Retinal pigment epithelial cell (primary cell): ENCODE data around the gene TBX5.
"Not testable (repeated sequence)": the region's sequence is repeated elsewhere in the genome, so short reads cannot be mapped to it uniquely, and the experiment has no call there.

Source experiments
- DNase-seq: peaks from one replicate; pipeline ENCODE4 v3.0.0-alpha.2; 2010; ENCODE audit warnings: low read depth
- H3K4me3 ChIP-seq: 2 replicates; pipeline ENCODE4 v1.5.1; 2011; ENCODE audit warnings: mild to moderate bottlenecking, low read length, control low read depth, moderate library complexity
- TF ChIP-seq, protein P1 (sequence below): conservative IDR thresholded peaks from 2 replicates; pipeline ENCODE4 v1.5.1; 2011; ENCODE audit warnings: low read depth, low read length, control low read depth, inconsistent platforms

TBX5 gene

DNA sequence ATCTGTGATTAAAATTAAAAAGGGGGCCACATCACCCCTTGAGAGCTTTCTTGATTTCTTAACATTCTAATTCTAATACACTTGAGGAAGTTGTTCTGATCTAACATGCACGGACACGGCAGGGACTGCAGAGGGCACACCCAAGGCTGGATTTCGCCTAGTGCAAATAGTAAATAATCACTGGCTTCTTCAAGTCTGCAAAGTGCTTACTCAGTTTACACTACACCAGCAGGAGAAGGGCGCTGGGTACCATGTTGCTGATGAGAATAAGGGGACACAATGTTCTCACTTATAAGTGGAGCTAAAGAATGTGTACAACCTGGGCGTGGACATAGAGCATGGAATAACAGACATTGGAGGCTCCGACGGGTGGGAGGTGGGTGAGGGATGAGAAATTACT is 34.2 kb downstream of the TBX5 start:
- H3K4me3 ChIP-seq, result no peak overlapping the region
- DNase-seq, result no peak
- TF ChIP-seq, protein P1, sequence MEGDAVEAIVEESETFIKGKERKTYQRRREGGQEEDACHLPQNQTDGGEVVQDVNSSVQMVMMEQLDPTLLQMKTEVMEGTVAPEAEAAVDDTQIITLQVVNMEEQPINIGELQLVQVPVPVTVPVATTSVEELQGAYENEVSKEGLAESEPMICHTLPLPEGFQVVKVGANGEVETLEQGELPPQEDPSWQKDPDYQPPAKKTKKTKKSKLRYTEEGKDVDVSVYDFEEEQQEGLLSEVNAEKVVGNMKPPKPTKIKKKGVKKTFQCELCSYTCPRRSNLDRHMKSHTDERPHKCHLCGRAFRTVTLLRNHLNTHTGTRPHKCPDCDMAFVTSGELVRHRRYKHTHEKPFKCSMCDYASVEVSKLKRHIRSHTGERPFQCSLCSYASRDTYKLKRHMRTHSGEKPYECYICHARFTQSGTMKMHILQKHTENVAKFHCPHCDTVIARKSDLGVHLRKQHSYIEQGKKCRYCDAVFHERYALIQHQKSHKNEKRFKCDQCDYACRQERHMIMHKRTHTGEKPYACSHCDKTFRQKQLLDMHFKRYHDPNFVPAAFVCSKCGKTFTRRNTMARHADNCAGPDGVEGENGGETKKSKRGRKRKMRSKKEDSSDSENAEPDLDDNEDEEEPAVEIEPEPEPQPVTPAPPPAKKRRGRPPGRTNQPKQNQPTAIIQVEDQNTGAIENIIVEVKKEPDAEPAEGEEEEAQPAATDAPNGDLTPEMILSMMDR, result no peak

DNA sequence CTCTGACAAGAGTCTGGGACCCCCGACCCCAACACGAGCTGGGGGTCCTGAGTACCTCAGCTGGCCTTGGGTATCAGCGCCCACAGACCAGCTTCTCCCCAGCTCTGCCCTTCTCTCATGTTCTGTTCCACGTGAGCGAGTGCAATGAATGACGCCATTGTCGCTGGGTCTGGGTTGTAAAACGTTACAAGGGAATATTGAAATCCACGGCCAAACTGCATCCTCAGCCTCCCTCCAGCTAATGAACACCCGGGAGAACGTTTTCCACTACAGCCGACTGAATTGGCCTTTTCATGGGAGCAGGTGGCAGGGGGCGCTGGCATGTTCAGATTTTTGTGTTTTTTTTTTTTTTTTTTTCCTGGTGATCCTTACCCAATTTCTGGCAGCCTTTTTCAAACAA is 34.7 kb downstream of the TBX5 start:
- TF ChIP-seq, protein P1, result no peak
- DNase-seq, result no peak
- no peak overlapping the region for H3K4me3 ChIP-seq

DNA sequence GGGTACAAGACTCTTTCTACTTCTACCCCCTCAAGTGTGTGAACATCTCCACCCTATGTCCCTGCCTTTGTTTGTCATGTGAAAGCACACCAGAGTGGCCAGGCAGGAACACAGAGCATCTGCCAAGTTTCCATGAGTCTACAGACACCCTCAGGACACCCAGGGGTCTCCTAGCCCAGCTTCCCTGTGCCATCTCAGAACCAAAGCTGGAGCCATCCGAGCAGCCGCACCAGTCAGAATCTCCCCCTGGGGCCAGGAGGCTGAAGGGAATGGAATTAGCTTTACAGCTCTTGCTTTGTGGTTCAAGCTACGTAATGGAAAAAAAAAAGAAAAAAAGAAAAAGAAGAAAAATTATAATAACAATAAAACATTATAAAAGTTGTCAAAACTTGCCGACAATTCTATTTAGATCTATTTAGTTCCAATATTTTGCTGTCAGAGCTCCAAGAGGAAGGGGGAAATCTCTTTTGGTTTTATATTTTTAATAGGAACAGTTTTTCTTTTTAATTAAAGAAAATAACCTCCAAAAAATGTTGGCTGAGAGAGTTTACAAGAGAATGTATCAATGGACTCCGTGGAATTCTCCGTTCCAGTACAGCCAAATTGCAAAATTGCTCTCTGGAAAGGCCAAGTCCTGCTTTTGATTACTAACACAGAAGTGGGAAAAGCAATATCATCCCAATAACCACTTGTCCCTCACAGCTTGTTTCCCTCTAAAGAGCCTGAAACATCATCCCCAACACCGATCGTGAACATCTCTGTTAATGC is 37.1 kb downstream of the TBX5 start:
- no peak for DNase-seq
- no peak overlapping the region for H3K4me3 ChIP-seq
- TF ChIP-seq, protein P1, result no peak

DNA sequence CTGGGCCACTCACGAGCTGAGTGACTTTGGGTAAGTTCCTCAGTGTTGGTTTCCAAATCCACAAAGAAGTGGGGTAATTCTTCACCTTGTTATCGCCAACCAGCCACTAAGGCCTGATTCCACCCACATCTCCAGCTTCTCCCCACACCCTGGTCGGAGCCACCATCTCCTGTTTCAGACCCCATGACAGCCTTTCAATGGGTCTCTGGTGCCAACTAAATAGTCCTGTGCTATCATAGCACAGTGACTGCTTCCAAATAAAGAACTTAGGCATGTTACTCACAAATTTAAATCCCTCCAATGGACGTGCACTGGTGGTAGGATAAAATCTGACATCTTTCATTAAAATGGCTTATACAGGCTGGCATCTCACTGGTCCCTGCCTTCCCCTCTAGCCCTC is 44.0 kb downstream of the TBX5 start:
- TF ChIP-seq, protein P1, result no peak

DNA sequence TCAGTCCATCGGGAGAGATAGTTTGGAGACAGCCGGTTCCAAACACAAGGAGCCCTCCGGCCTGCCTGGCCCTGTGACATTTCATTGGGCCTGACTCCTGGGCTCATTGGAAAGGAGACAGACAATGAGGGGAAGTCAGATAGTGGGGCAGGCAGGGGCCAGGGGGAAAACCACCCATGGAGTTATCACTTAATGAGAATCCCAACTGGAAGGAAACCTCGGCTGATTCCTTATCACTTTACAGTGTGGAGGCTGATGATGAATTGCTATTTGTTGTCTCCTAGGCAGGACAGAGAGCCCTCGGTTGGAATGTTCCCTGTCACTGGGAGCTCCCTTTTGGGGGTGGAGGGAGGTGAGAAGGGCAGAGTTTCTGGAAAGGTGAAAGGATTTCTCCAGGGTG is 44.4 kb downstream of the TBX5 start:
- TF ChIP-seq, protein P1, result no peak

More for the DNA sequence above, 44.0 kb downstream of the TBX5 start:
- DNase-seq, result no peak
- no peak overlapping the region for H3K4me3 ChIP-seq

DNA sequence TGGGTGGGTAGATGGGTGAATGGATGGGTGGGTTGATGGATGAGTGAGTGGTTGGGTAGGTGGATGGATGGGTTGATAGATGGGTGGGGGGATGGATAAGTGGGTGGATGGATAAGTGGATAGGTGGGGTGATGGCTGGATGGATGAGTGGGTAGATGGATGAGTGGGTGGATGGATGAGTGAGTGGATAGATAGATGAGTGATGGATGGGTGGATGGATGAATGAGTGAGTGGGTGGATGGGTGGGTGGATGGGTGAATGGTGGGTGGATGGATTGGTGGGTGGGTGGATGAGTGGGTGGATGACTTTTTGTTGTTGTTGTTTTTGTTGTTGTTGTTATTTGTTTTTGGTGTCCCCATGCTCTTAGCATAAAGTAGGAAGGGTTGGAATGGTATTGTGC is 45.5 kb downstream of the TBX5 start:
- no peak overlapping the region for H3K4me3 ChIP-seq
- TF ChIP-seq, protein P1, result no peak
- DNase-seq, result no peak

More for the DNA sequence above, 44.4 kb downstream of the TBX5 start:
- H3K4me3 ChIP-seq, result no peak overlapping the region
- DNase-seq, result no peak

DNA sequence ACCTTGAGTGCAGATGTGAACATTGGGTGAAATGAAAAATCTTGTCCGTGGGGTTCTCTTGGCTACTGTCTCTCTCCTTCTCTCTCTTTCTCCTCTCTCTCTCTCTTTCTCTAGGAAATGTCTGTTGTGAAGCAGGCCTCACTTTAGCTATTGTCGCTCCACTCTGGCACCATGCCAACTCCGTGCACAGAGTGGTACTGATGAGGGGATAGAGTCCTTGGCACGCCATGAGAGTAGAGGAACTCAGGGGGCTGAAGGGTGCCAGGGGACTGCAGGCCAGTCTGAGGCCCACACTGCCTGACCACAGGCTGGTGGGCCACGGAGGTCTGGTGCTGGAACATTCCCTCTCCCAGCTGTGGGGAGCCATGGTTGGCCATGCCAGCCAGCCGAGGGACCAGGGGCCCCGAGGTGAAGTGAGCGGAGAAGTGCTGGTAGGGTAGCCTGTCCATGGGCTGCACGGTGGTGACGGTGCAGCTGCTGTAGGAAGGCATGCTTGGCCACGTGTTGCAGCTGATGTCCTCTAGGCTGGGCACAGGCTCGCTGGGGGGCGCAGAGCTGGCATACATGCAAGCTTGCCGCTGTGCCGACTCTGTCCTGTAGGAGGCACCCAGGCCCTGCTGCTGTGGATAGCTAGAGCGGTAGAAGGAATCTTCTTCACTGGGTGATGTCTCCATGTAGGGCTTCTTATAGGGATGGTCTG is 50.4 kb downstream of the TBX5 start:
- TF ChIP-seq, protein P1, result no peak
- no peak overlapping the region for H3K4me3 ChIP-seq
- no peak for DNase-seq

DNA sequence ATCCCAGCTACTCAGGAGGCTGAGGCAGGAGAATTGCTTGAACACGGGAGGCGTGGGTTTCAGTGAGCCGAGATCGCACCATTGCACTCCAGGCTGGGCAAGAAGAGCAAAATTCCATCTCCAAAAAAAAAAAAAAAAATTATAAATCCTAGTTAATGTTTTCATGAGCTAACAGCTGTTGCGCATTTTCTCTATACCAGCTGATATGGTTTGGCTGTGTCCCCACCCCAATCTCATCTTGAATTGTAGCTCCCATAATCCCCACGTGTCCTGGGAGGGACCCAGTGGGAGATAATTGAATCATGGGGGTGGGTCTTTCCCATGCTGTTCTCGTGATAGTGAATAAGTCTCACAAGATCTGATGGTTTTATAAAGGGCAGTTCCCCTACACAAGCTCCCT is 56.7 kb downstream of the TBX5 start:
- H3K4me3 ChIP-seq, DNase-seq: not testable (repeated sequence)
